GM19463 (cell line): ENCODE measurements around the gene KLHL6.
A peak's percentile ranks its signal among the peaks of the same experiment; 100 is the strongest.

Experiments used
- ATAC-seq: cut with Tn5 transposase; IDR thresholded peaks from one replicate; pipeline ENCODE4 v1.9.1; 2021; ENCODE audit warnings: mild to moderate bottlenecking, moderate library complexity; ENCODE audit not compliant: unreplicated experiment

Gene KLHL6, protein sequence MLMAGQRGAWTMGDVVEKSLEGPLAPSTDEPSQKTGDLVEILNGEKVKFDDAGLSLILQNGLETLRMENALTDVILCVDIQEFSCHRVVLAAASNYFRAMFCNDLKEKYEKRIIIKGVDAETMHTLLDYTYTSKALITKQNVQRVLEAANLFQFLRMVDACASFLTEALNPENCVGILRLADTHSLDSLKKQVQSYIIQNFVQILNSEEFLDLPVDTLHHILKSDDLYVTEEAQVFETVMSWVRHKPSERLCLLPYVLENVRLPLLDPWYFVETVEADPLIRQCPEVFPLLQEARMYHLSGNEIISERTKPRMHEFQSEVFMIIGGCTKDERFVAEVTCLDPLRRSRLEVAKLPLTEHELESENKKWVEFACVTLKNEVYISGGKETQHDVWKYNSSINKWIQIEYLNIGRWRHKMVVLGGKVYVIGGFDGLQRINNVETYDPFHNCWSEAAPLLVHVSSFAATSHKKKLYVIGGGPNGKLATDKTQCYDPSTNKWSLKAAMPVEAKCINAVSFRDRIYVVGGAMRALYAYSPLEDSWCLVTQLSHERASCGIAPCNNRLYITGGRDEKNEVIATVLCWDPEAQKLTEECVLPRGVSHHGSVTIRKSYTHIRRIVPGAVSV

DNA sequence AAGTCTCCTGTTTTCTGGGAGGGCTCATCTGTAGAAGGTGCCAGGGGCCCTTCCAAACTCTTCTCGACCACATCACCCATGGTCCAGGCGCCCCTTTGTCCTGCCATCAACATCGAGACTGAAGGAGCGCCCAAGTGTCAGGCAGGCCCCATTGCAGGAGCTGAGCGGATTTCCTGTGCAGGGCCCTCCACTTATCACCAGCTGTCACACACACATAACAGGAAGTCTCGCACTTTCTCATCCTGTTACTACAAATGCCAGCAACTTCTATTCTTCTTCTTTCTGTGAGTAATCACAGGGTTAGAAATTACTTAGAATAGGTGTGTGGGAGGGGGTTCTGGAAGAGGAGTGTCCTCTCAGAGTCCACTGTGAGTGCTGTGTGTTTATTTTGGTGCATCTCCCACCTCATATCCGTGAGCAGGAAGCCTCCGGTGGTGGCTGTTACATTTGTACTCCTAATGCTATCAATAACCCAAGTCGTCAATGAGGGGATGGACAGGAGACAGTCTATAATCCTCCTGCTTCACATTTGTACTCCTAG is at the start of gene KLHL6:
TSS of gene KLHL6 (minus strand) at position 166 of the 541 bp plus-strand sequence. CDS start at position 113, 53 bp downstream.
- ATAC-seq: peak; percentile 86

DNA sequence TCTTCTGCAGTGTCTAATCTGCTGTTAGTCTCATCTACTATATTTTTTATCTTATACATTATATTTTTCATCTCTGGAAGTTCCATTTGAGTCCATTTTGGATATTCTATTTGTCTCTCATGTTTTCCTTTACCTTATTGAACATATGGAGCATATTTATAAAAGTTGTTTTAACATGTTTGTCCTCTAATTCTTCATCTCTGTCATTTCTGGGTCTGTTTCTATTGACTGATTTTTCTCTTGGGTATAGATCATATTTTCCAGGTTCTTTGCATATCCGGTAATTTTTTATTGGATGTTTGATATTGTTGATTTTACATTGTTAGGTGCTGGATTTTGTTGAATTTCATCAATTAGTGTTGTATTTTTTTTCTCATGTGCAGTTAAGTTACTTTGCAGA is 42.5 kb upstream of the KLHL6 start:
- no peak for ATAC-seq

DNA sequence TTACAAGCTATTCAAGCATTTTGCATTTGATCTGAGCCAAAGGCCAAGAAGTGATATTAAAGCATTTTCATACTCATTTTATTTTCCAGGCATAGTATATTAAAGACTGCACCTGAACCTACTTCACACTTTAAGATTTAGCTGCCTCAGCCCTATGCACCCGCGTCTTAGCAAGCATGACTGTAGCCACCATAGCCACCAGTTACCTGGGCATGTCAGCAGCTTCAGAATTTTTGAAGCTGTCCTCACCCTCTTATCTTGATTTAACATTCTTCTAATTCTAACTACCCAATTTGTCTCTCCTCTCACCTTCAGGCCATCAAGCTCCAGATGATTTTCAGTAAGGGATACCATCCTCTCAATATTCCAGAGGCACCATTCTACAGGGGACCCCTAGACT is 39.1 kb upstream of the KLHL6 start:
- no peak for ATAC-seq

DNA sequence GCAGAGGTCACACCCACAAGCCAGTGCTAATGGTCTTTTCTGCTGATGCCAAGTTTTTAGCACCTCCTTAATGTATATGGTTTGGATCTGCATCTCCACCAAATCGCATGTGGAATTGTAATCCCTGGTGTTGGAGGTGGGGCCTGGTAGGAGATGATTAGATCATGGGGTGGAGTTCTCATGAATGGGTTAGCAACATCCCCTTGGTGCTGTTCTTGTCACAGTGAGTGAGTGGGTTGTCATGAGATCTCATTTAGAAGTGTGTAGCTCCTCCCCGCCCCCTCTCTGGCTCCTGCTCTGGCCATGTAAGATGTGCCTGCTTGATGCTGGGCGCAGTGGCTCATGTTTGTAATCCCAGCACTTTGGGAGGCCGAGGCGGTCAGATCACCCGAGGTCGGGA is 37.3 kb upstream of the KLHL6 start:
- no peak for ATAC-seq

DNA sequence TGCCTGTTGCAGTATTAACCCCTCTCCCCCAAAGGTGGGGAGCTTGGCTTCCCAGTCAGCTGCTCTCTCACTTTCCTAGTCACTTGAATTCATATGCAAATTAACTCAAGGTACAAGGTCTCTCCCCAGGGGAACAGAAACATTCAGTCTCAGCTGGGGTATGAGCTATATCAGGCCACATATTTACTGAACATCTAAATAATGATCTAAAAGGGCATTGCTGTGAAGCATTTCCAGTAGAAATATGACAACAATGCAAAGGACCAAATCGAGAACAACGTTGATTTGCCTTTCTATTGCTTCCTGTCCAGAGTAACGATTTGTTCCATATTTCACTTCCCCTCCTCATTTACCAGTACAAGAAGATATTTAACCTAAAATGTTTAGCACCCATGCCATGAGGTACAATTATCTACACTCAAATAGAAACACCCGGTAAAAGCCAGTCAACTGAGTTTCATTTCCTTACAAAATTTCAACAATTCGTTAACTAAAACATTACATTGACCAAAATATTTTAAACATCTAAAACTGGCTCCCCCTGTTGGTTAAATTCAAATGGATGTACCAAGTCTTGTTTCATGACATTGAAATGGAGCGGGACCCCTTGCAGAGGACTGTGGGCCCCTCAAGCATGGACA is 36.5 kb upstream of the KLHL6 start:
- peak; percentile 89 for ATAC-seq

DNA sequence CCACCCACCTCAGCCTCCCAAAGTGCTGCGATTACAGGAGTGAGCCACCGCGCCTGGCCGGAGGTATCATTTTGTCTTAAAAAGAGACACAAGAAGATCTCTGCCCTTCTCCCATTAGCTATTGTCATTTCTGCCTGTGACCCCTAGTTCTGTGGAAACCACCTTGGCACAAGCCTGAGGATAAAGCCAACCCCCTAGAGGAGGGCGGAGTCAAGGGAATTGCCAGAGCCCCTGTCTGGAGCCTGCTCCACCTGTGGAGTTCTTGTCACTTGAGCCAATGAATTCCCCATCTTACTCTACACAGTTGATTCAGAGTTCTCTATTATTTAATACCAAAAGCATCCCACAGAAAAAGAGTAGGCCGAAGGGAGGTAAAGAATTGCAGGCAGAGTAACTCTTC is 34.9 kb upstream of the KLHL6 start:
- ATAC-seq: no peak

DNA sequence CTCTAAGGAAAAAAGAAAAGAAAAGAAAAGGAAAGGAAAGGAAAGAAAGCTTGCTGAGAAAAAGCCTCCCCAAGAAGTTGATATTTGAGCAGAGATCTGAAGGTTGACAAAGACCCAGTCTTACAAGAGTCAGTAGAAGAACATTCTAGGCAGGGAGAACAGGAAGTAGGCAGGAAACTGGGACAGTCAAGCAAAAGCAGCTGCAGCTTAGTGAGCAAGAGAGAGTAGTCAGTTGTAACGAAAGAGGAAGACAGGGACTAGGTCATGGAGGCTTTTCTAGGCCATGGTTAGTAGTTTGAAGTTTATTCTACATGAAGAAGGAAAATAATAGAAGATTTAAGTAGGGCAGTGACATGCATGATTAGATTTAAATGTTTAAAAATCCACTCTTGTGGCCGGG is 31.8 kb upstream of the KLHL6 start:
- no peak for ATAC-seq

DNA sequence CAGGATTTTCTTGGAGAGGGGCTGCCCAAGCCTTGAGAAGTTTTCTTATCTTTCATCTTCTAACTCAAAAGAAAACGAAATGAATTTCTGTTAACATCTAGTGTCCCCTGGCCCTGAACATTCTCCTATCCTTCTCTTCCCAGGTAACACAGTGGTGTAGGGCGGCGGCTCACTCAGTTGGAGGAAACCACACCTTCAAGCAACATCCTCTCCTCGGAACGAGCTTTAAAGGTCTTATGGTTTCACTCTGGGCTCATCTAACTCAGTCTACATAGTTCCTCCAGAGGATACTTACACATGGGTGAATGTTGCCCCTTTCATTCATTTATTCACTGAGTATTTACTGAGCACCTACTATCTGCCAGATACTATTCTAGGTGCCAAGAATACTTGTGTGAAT is 31.0 kb upstream of the KLHL6 start:
- no peak for ATAC-seq

DNA sequence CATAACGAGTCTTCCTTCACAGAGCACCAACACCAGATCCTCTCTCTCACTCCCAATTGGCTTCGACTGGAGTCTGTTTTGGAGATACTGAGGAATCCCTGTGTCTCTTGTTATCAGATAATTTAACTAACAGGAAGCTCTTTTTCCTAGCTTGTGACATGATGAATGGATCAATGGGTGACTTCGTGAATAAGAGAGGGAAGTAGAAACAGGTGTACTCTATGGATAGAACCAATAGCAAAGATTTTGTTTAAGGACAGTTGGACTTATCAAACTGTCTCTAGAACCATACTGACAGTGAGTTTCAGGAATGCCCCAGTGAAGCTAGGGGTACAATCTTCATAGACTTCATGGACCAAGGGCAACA is 29.4 kb upstream of the KLHL6 start:
- ATAC-seq: no peak

DNA sequence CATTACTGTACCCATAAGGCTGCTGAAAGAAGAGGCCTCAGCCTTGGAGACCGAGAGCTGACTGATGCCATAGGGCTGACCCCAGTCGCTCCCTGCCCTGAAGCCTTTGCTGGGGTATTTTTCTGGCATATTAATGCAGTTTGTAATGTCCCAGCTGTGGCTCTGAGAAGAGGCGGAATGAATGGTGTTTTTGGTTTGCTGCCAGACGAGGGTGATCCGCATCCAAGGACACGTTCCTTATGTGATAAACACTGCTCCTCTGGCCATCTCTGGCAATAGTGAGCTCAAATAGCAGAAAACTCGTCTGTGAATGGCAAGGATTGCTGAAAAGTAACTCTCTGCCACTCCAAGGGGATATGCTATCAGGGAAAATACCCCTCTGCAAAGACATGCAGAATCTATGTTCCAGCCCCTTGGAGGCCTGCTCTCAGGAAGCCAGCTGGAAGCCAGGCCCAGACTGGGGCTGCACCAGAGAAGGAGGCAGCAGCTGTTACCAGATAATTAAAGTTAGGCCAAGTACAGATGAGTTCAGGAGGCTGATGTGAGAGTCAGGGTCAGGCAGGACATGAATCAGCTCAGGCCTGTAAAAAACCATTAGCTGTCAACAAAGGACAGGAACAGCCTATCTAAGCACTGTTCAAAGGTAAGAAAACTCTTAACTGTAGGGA is 28.9 kb upstream of the KLHL6 start:
- no peak for ATAC-seq

DNA sequence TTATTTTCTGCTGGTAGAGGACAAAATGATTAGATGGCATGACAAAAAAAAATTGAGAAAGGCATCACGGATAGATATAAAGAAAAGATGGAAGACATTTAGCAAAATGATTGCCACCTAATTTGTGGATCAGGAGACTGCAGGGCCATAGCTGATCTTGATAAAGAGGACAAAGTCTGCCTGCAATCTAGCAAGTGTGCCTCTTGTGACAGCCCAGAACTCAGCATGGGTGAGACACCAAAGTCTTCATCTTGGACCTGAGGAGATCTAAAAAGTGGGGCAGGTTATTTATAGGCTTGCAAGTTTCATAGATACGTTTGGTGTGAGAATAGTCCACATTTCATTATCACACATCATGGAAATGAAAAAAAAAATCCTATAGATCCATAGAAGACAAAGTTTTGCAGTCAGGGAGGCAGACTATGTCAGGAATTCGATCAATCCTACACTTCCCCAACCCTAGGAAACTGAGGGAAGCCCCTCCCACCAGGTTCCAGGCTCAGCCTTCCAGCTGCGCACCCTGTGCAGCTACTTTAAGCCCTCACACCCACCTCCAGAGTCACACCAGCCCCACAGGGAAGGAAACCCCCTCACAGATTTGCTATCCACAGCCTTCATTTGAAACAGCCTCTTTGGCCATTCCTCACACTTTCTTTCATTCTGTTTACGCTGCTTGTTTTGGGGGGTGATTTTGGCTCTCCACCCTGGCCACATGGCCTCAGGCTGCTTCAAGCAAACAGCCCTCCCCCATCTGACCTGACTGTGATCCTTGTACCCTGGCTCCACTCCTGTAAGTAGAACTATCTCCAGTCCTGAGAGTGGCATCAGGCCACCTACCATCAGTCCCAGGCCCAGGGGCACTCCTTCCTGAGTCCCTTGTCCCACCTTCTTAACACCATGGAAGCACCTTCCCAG is 28.1 kb upstream of the KLHL6 start:
- ATAC-seq: no peak

DNA sequence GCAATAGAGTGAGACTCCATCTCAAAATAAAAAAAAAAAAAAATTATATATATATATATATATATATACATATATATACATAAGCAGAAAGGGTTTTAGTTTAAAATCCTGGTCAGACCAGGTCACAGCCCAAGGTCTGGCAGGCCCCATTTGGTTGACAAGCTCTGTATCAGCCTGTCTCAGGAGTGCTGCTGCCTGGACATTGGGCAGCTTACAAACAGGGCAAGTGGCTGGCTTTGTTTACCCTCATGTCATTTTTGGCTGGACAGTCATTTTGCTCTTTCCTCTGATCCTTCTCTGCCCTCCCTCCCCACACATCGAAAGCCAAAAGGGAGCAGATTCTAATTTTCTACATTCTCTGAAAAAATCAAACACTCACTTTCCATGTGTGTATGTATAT is 26.7 kb upstream of the KLHL6 start:
- no peak for ATAC-seq

DNA sequence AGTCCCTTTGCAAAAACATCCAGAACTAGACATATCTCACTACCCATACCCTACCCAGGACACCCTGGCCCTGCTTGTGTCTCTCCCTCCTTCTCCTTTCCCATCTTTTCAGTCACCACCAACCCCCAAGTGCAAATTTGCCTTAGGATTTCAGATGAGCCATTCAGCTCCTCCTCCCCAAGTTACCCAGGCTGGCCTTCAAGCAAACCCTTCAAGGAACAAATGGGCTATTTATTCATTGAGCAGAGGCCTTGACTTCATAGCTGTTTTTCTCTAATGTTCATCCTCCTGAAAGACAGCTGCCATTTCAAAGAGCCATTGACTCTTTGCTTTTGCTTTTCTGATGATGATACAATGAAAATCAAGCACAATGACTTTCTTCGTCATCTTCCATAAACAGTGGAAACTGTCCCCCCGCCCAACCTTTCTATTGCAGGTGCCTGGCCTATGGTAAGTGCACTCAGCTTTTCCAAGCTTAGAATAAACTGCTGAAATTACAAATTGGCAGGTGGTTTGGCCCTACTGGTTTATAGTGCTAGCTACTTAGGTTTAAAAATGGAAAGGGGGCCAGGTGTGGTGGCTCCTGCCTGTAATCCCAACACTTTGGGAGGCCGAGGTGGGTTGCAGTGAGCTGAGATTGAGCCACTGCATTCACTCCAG is 26.1 kb upstream of the KLHL6 start:
- no peak for ATAC-seq

DNA sequence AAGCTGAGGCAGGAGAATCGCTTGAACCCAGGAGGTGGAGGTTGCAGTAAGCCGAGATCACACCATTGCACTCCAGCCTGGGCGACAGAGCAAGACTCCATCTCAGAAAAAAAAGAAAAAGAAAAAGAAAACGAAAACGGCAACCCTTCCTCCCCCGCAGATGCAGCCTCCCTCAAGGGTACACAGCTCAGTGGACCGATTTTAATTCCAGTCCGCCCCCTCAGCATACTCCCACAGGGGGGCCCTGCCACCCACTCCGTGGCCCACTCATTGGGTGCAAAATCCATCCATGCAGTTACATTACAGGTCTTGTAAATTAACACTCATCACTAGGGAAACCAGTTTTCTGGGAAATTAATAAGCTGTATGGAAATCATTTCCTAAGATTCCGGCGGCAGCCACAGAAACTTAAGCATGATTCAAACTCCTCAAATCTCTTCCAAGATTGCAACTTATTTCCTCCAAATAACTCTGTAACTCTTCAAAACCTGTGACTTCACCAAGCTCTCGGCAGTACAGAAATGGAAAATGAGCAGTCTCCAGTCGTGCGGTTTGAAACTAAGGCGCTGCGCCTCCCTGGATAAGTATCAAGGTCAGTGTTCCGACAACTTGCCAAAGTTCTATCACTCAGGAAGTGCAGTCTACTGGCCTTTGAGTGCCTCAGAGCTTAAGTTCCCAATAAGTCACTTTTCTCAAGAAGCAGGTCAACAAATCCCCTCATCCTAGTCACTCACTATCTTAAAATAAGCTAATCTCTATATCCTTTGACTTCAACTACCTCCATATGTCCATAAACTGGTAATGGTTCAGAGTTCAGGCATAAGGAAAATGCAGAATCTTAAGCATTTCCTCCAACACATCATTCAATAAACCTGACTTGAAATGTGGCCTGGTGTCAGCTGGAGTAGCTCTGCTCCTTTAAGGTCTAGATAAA is 24.7 kb upstream of the KLHL6 start:
- ATAC-seq: no peak

DNA sequence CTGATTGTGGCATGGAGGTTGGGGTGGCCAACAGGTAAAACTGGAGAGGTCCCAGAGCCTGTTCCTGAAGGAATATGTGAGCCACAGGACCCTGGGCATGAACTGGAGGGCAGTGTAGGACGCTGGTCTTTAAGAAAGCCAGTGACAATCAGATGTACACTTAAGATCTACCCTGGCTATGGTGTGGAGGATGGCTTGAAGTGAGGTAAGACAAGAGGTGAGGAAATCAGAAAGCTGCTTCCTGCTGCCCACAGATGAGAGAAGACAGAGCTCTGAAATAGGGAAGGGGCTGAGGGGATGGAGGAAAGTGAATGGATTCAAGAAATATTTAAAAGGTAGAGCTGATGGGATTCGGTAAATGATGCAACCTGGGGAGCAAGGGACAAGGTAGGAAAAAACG is 22.7 kb upstream of the KLHL6 start:
- no peak for ATAC-seq

DNA sequence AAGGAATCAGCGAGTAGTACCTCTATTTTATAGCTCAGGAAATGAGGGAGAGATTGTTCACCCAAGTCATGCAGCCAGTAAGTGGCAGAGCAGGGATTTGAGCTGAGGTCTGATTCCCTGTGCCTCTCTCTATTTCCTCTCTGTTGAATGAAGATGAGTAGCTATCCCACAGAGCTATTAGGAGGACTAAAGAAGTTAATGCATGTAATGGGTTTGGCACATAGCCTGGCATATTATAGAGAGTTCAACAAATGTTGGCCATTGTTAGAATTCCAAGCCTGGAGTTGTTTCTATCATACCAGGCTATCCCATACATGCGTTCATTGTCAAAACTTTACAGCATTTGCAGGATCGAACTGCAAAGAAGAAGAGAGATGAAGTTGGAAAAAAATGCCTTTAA is 21.8 kb upstream of the KLHL6 start:
- no peak for ATAC-seq

DNA sequence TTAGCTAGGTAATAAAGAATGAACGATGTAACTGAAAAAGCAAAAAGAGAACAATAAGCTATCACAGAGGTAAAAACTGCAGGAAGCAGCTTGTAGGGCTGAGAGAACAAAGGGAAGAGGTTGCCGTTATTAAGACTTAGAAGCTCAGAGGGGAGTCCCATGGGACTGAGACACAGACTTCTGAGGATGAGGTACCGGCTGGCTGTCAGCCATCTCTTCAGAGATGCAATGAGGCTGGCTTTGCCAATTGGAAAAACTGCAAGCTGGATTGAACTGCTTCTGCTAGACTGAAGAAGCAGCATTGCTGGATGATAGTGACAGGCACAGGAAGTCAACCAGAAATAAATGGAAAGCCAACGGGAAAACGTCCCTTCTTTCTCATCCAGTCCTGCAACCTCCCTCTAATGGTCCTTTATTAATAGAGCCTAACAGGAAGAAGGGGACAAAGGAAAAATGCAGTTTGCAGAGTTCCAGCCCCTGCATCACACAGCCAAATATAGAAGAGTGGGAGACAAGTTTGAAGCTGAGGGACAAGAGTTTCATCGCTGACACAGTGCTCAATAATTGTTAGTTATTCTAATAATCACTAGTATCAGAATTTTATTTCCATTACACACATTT is 21.1 kb upstream of the KLHL6 start:
- ATAC-seq: no peak

DNA sequence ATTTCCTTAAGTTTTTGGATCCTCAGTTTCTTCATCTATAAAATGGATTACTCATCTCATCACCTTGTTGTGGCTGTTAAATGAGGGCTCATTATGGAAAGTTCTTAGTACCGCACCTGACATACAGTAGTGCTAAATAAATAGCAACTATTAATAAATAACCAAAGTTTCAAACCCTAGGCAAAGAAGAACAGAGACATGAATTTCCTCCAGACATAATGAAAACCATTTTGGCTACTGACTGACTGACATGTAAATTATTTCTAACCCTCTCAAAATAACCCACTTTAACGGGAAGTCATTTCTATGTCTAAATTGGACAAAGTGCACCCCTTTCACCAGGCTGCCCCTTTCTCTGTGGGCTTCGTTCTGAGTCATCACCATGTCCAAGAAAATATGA is 17.4 kb upstream of the KLHL6 start:
- ATAC-seq: peak; percentile 73
